Left lung (tissue), 10 donors: ENCODE data around the gene CPSF2. TPM values are rescaled to one million over a fixed set of nuclear protein-coding genes. Genes with fewer than 3 reads are reported as not detected.
"Not testable (repeated sequence)": the region's sequence is repeated elsewhere in the genome, so short reads cannot be mapped to it uniquely, and the experiment has no call there.

Experiments
- ATAC-seq: fragments of 200-7000 bp; cut with Tn5 transposase; one replicate; pipeline ENCODE4 v1.9.1; 2020; ENCODE audit warnings: moderate library complexity
- DNase-seq, 4 donors: peaks; one replicate each; pipeline ENCODE4 v3.0.0-alpha.2; 2013 to 2020
- H3K27ac ChIP-seq, 2 donors: fragments of 200-600 bp; sonication (generic) in 1 of 2; one replicate each; pipeline versions ENCODE4 v1.5.0 to v1.8.0; 2020 to 2021
- H3K27me3 ChIP-seq, 2 donors: fragments of 200-600 bp; sonication (generic) in 1 of 2; one replicate each; pipeline versions ENCODE4 v1.5.0 to v1.8.0; 2020 to 2021
- H3K36me3 ChIP-seq, 2 donors: fragments of 200-600 bp; sonication (generic) in 1 of 2; one replicate each; pipeline versions ENCODE4 v1.5.0 to v1.8.0; 2020 to 2021
- H3K4me1 ChIP-seq, 2 donors: fragments of 200-600 bp; one replicate each; pipeline ENCODE4 v1.8.0; 2021
- H3K4me3 ChIP-seq, 2 donors: fragments of 200-600 bp; sonication (generic) in 1 of 2; one replicate each; pipeline versions ENCODE4 v1.5.0 to v1.8.0; 2020 to 2021; ENCODE audit warnings: mild to moderate bottlenecking in 1 of 2
- H3K9me3 ChIP-seq, 2 donors: fragments of 200-600 bp; sonication (generic) in 1 of 2; one replicate each; pipeline versions ENCODE4 v1.5.0 to v1.8.0; 2020 to 2021
- CTCF ChIP-seq, 2 donors: fragments of 200-600 bp; sonication (generic) in 1 of 2; IDR thresholded peaks; one replicate each; pipeline versions ENCODE4 v1.5.0 to v1.8.0; 2021; ENCODE audit warnings: antibody characterized with exemption in 2 of 2
- intact Hi-C, 2 donors: fragments of 100-400 bp; cut with DNase I; formaldehyde crosslinking; loops; one replicate each; pipeline versions ENCODE4 v1.11.2 to v1.14.2; 2022
- polyA plus RNA-seq, 6 donors: library from polyadenylated mRNA; unstranded; fragments of 120-200 nt; gene quantifications; one replicate each; pipeline ENCODE4 v1.2.1, GENCODE V29; 2013; ENCODE audit not compliant: insufficient read length in 6 of 6
- total RNA-seq, 2 donors: library from RNA; stranded (reverse); fragmentation: NEBNext Ultra II Directional; extraction: Animal tissue kit (Norgen Biotek cat#: 25700); gene quantifications; one replicate each; pipeline ENCODE4 v1.2.1, GENCODE V29; 2021
- donor health status: DM: no; HTN: yes; CAD: no.
- donor health status: DM: no; HTN: no; CAD: no.

The CPSF2 gene
- total and polyA plus RNA-seq, 8 donors, result 51.8 to 64.6 (median 57.7) TPM

DNA sequence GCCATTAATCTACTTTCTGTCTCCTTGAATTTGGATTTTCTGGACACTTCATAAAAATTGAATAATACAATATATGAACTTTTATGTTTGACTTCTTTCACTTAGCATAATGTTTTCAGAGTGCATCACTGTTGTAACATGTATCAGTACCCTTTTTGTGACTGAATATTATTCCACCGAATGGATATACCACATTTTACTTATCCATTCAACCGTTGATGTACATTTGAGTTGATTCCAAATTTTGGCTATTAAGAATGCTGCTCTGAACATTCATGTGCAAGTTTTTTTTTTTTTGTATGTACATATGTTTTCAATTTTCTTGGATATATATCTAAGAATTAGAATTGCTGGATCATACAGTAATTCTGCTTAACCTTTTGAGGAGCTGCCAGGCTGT is 43.2 kb downstream of the CPSF2 start:
- ATAC-seq (no peak), DNase-seq (no peak)
- Histone ChIP-seq H3K36me3 (peaks cover 0 to 76% of the 10 kb centered on the region in 2 donors), H3K4me1 (peaks cover 8 to 13% of the 10 kb centered on the region in 2 donors), H3K9me3 (no peaks in the 10 kb centered on the region), H3K27me3 (no peaks in the 10 kb centered on the region), H3K27ac (no peak overlapping the region), H3K4me3 (no peak overlapping the region)
- TF ChIP-seq CTCF (IDR thresholded peaks at IDR 0.05), result no peak
- intact Hi-C loops, result no loop called here

- TF ChIP-seq CTCF (IDR thresholded peaks at IDR 0.05), result no peak
- Histone ChIP-seq H3K36me3 (peaks cover 0 to 3% of the 10 kb centered on the region in 2 donors), H3K4me1 (no peaks in the 10 kb centered on the region), H3K27ac (no peak overlapping the region), H3K4me3 (no peak overlapping the region), H3K27me3 (no peaks in the 10 kb centered on the region), H3K9me3 (no peaks in the 10 kb centered on the region)
- DNase-seq, result no peak
- no peak for ATAC-seq
- intact Hi-C loops, result no loop called here
These were observed 51.9 kb downstream of the CPSF2 start for GRCh38 chr14:92173668-92174067.

GRCh38 chr14:92175811-92176210 is 54.0 kb downstream of the CPSF2 start:
- no peak overlapping the region for H3K4me3 ChIP-seq
- ATAC-seq, result no peak
- no peak for TF ChIP-seq CTCF (IDR thresholded peaks at IDR 0.05)
- no peak overlapping the region for H3K27ac ChIP-seq
- H3K36me3 ChIP-seq, result no peaks in the 10 kb centered on the region
- no peaks in the 10 kb centered on the region for H3K9me3 ChIP-seq
- intact Hi-C loops, result no loop called here
- peak in 1 of 4 donors; percentile 1 for DNase-seq
- no peaks in the 10 kb centered on the region for H3K27me3 ChIP-seq
- no peaks in the 10 kb centered on the region for H3K4me1 ChIP-seq

GRCh38 chr14:92176476-92176875 is 54.7 kb downstream of the CPSF2 start:
- intact Hi-C loops, result no loop called here
- no peak for TF ChIP-seq CTCF (IDR thresholded peaks at IDR 0.05)
- ATAC-seq, result no peak

DNA sequence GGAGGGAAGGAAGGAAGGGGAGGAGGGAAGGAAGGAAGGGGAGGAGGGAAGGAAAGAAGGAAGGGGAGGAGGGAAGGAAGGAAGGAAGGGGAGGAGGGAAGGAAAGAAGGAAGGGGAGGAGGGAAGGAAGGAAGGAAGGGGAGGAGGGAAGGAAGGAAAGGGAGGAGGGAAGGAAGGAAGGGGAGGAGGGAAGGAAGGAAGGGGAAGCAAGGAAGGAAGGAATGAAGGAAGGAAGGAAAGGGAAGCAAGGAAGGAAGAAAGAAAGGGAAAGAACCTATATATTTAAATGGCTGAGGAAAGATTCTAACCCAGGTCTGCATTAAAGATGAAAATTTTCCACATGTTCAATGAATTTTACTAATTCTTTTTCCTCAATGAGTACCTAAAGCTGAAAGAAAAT is 57.4 kb downstream of the CPSF2 start:
- DNase-seq, H3K36me3 ChIP-seq, H3K9me3 ChIP-seq, H3K27me3 ChIP-seq, H3K27ac ChIP-seq, H3K4me1 ChIP-seq, H3K4me3 ChIP-seq, ATAC-seq, intact Hi-C loops: not testable (repeated sequence)

More at GRCh38 chr14:92176476-92176875, 54.7 kb downstream of the CPSF2 start:
- Histone ChIP-seq H3K36me3 (no peaks in the 10 kb centered on the region), H3K27ac (no peak overlapping the region), H3K9me3 (no peaks in the 10 kb centered on the region), H3K27me3 (no peaks in the 10 kb centered on the region), H3K4me1 (no peaks in the 10 kb centered on the region), H3K4me3 (no peak overlapping the region)
- no peak for DNase-seq

GRCh38 chr14:92185559-92185958 is 63.8 kb downstream of the CPSF2 start:
- Histone ChIP-seq H3K9me3 (no peaks in the 10 kb centered on the region), H3K36me3 (no peaks in the 10 kb centered on the region), H3K27ac (no peak overlapping the region), H3K4me1 (peaks cover 0 to 6% of the 10 kb centered on the region in 2 donors), H3K27me3 (no peaks in the 10 kb centered on the region), H3K4me3 (no peak overlapping the region)
- intact Hi-C loops, result no loop called here
- ATAC-seq (no peak), DNase-seq (no peak)
- TF ChIP-seq CTCF (IDR thresholded peaks at IDR 0.05), result no peak

DNA sequence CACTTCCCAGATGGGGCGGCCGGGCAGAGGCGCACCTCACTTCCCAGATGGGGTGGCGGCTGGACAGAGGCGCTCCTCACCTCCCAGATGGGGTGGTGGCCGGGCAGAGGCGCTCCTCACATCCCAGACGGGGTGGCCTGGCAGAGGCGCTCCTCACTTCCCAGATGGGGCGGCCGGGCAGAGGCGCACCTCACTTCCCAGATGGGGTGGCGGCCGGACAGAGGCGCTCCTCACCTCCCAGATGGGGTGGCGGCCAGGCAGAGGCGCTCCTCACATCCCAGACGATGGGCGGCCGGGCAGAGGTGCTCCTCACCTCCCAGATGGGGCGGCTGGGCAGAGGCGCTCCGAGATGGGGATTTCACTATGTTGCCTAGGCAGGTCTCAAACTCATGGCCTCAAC is 65.8 kb downstream of the CPSF2 start:
- H3K36me3 ChIP-seq, H3K27me3 ChIP-seq, H3K9me3 ChIP-seq, intact Hi-C loops, DNase-seq, ATAC-seq, H3K4me1 ChIP-seq, H3K4me3 ChIP-seq, H3K27ac ChIP-seq: not testable (repeated sequence)
